Hepatocyte (in vitro differentiated cells): ENCODE data around the gene PLA2G4A.

Source experiments
- CTCF ChIP-seq: fragments of 200-600 bp; sonication (generic); IDR thresholded peaks from 2 replicates; pipeline ENCODE4 v1.5.1; 2016; ENCODE audit warnings: antibody characterized with exemption, mild to moderate bottlenecking; ENCODE audit not compliant: poor library complexity
- EZH2 ChIP-seq: fragments of 200-600 bp; sonication (generic); IDR thresholded peaks from 2 replicates; pipeline ENCODE4 v1.6.1; 2016; ENCODE audit warnings: antibody characterized with exemption, mild to moderate bottlenecking, borderline replicate concordance

GRCh38 chr1:186953876-186954275 is 125.1 kb downstream of the PLA2G4A start:
- TF ChIP-seq EZH2 (no peak), CTCF (no peak)
